SK-N-SH (cell line): ENCODE data around the gene CYP2W1. TPM values are rescaled to one million over a fixed set of nuclear protein-coding genes. Genes with fewer than 3 reads are reported as not detected.

ENCODE experiments used
- CTCF ChIA-PET: fragments of 300-600, 350-600 bp; formaldehyde crosslinking; extraction: SDS; loops from one replicate; lab custom pipeline; 2021; lab: Yijun Ruan, JAX
- POLR2A ChIA-PET: fragments of 350-600 bp; sonication (Branson Sonifier 250); formaldehyde crosslinking; extraction: SDS; loops from one replicate; lab custom pipeline; 2020; ENCODE audit warnings: antibody characterized with exemption, inconsistent platforms; lab: Yijun Ruan, JAX
- DNase-seq: peaks from one replicate; pipeline ENCODE4 v3.0.0; 2012
- H2AFZ ChIP-seq: fragments of 200-600 bp; sonication (generic); 2 replicates; pipeline ENCODE4 v1.8.1; 2016; ENCODE audit warnings: antibody characterized with exemption, mild to moderate bottlenecking, low read depth
- H3F3A ChIP-seq: fragments of 200-600 bp; sonication (generic); replicated peaks from 2 replicates; pipeline ENCODE3; 2016; ENCODE audit warnings: antibody characterized with exemption, mild to moderate bottlenecking; ENCODE audit not compliant: insufficient read depth
- H3K27ac ChIP-seq, 2 experiments: fragments of 200-500 bp in 1 of 2; fragments of 200-600 bp in 1 of 2; sonication (Bioruptor generic) in 1 of 2; sonication (generic), shearing (Covaris generic) in 1 of 2; 2 replicates each; pipeline versions ENCODE4 v1.5.1 to v1.6.1; 2014 to 2016; ENCODE audit warnings: low read depth in 2 of 2, inconsistent platforms in 1 of 2, low read length in 1 of 2, mild to moderate bottlenecking in 1 of 2, mixed read lengths in 1 of 2
- H3K27me3 ChIP-seq: fragments of 200-600 bp; sonication (generic), shearing (Covaris generic); 2 replicates; pipeline ENCODE4 v1.6.1; 2016; ENCODE audit warnings: mixed run types; ENCODE audit not compliant: insufficient read depth
- H3K36me3 ChIP-seq, 2 experiments: fragments of 200-500 bp in 1 of 2; fragments of 200-600 bp in 1 of 2; sonication (Bioruptor generic) in 1 of 2; sonication (generic) in 1 of 2; replicated peaks in 1 of 2; 2 replicates each; pipeline versions ENCODE3 to v1.5.1; 2014 to 2016; ENCODE audit warnings: low read length in 1 of 2, mild to moderate bottlenecking in 1 of 2; ENCODE audit not compliant: insufficient read depth in 2 of 2, control insufficient read depth in 1 of 2
- H3K4me1 ChIP-seq, 2 experiments: fragments of 200-500 bp in 1 of 2; fragments of 200-600 bp in 1 of 2; sonication (Bioruptor generic) in 1 of 2; sonication (generic), shearing (Covaris generic) in 1 of 2; 2 replicates each; pipeline versions ENCODE4 v1.5.1 to v1.6.1; 2014 to 2016; ENCODE audit warnings: low read depth in 1 of 2, low read length in 1 of 2, mixed run types in 1 of 2; ENCODE audit not compliant: insufficient read depth in 2 of 2, control insufficient read depth in 1 of 2
- H3K4me2 ChIP-seq: fragments of 200-600 bp; sonication (generic), shearing (Covaris generic); 2 replicates; pipeline ENCODE4 v1.6.1; 2017; ENCODE audit warnings: mixed run types
- H3K4me3 ChIP-seq, 2 experiments: fragments of 200-500 bp in 1 of 2; fragments of 200-600 bp in 1 of 2; sonication (Bioruptor generic) in 1 of 2; sonication (generic), shearing (Covaris generic) in 1 of 2; 2 replicates each; pipeline versions ENCODE4 v1.5.1 to v1.8.1; 2014 to 2016; ENCODE audit warnings: low read depth in 2 of 2, inconsistent platforms in 1 of 2, low read length in 1 of 2, mild to moderate bottlenecking in 1 of 2, mixed read lengths in 1 of 2, moderate library complexity in 1 of 2
- H3K79me2 ChIP-seq: fragments of 200-600 bp; sonication (generic); 2 replicates; pipeline ENCODE4 v1.8.1; 2017; ENCODE audit warnings: mild to moderate bottlenecking; ENCODE audit not compliant: insufficient read depth
- H3K9ac ChIP-seq: fragments of 200-600 bp; sonication (generic); 2 replicates; pipeline ENCODE4 v1.6.1; 2017; ENCODE audit warnings: mixed run types
- H3K9me2 ChIP-seq: fragments of 200-600 bp; sonication (generic); 2 replicates; pipeline ENCODE4 v1.6.1; 2017; ENCODE audit warnings: mixed run types
- H3K9me3 ChIP-seq: fragments of 200-600 bp; sonication (generic); 2 replicates; pipeline ENCODE4 v1.6.1; 2017; ENCODE audit warnings: mixed run types, mild to moderate bottlenecking, moderate library complexity
- H4K20me1 ChIP-seq: fragments of 200-600 bp; sonication (generic); 2 replicates; pipeline ENCODE4 v1.6.1; 2017; ENCODE audit warnings: mild to moderate bottlenecking, mixed run types; ENCODE audit not compliant: insufficient read depth
- CHD2 ChIP-seq: fragments of 150-350 bp; IDR thresholded peaks from 2 replicates; pipeline ENCODE4 v1.6.1; 2018; ENCODE audit warnings: low read length; ENCODE audit not compliant: partially characterized antibody
- FOSL2 ChIP-seq: IDR thresholded peaks from 2 replicates; pipeline ENCODE4 v1.4.0; 2012; ENCODE audit warnings: low read depth, mild to moderate bottlenecking, moderate library complexity, borderline replicate concordance
- FOXJ3 ChIP-seq: sonication (generic); formaldehyde crosslinking; IDR thresholded peaks from 2 replicates; pipeline ENCODE4 v1.5.1; 2020; ENCODE audit warnings: mild to moderate bottlenecking, missing genetic modification reagents
- JUND ChIP-seq: IDR thresholded peaks from 2 replicates; pipeline ENCODE4 v1.4.0; 2012
- MEF2A ChIP-seq: IDR thresholded peaks from 2 replicates; pipeline ENCODE4 v1.4.0; 2012; ENCODE audit warnings: low read depth, borderline replicate concordance
- NFIC ChIP-seq: IDR thresholded peaks from 2 replicates; pipeline ENCODE4 v1.4.0; 2012; ENCODE audit warnings: borderline replicate concordance
- RFX5 ChIP-seq: IDR thresholded peaks from 2 replicates; pipeline ENCODE4 v1.6.1; 2012; ENCODE audit warnings: mild to moderate bottlenecking, improper control_type of control experiment, low read length
- SIN3A ChIP-seq: IDR thresholded peaks from 2 replicates; pipeline ENCODE4 v1.6.1; 2012; ENCODE audit warnings: low read depth, mild to moderate bottlenecking, low read length, moderate library complexity, borderline replicate concordance
- SMC3 ChIP-seq: IDR thresholded peaks from 2 replicates; pipeline ENCODE4 v1.6.1; 2012; ENCODE audit warnings: low read depth, low read length, improper control_type of control experiment
- WGBS: methylation state at CpG from one replicate; pipeline ENCODE4 v1.1.6; 2017; ENCODE audit warnings: low lambda C conversion rate; 5-methylcytosine and 5-hydroxymethylcytosine counted together
- polyA plus RNA-seq, 3 experiments: library from polyadenylated mRNA; depleted of rRNA; stranded (reverse); fragments of >200 nt; gene quantifications; 2 replicates each; pipeline ENCODE4 v1.2.3, GENCODE V29; 2012
- TF ChIP-seq, protein P1 (sequence below): fragments of 200-600 bp; sonication (generic); IDR thresholded peaks from 2 replicates; pipeline ENCODE4 v1.6.1; 2017; ENCODE audit warnings: antibody characterized with exemption, mild to moderate bottlenecking, moderate library complexity
- TF ChIP-seq, protein P2 (sequence below): fragments of 150-350 bp; IDR thresholded peaks from 2 replicates; pipeline ENCODE4 v1.6.1; 2016; ENCODE audit warnings: mild to moderate bottlenecking, low read depth, low read length
- TF ChIP-seq, protein P3 (sequence below): fragments of 150-350 bp; IDR thresholded peaks from 2 replicates; pipeline ENCODE4 v1.6.1; 2017; ENCODE audit warnings: antibody characterized with exemption, low read length, low read depth, borderline replicate concordance

The CYP2W1 gene, protein sequence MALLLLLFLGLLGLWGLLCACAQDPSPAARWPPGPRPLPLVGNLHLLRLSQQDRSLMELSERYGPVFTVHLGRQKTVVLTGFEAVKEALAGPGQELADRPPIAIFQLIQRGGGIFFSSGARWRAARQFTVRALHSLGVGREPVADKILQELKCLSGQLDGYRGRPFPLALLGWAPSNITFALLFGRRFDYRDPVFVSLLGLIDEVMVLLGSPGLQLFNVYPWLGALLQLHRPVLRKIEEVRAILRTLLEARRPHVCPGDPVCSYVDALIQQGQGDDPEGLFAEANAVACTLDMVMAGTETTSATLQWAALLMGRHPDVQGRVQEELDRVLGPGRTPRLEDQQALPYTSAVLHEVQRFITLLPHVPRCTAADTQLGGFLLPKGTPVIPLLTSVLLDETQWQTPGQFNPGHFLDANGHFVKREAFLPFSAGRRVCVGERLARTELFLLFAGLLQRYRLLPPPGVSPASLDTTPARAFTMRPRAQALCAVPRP
- polyA plus RNA-seq (2012; rRNA removed), result 0.06 and 0.10 TPM in 2 replicates
- polyA plus RNA-seq (2012; cell fraction: cytosol; rRNA removed), result 0.03 TPM in 1 of 2 replicates, not detected in the other
- 0.38 and 0.48 TPM in 2 replicates for polyA plus RNA-seq (2012; cell fraction: nucleus; rRNA removed)

DNA sequence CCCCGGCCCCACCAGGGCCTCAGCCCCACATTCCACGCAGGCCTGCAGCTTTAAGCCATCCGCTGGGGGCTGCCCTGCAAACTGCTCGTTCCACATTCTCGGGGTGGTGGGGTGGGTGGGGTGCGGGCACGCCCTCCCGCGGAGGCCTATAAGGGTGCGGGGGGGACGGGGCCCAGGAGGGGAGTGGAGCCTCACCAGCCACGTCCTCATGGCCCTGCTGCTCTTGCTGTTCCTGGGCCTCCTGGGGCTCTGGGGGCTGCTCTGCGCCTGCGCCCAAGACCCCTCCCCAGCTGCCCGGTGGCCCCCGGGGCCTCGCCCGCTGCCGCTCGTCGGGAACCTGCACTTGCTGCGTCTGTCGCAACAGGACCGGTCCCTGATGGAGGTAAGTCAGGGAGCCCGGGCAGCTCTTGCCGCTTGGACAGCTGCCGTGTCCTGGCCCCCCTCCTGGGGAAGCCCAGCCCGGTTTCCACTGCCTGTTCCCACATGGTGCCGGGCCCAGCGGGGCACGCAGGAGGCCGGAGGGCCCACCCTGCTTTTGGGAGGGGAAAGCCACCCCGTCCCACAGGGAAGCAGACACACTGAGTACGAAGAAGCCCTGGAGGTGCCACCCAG is at the start of gene CYP2W1:
TSS of gene CYP2W1 (plus strand) at position 178 of the 612 bp plus-strand sequence. CDS start at position 209, 31 bp downstream.
- Histone ChIP-seq H3F3A (no peaks in the 10 kb centered on the region), H2AFZ (no peak within 1 kb of the TSS), H3K9ac (no peak within 1 kb of the TSS), H3K4me3 (no peak within 1 kb of the TSS), H3K9me2 (no peaks in the 10 kb centered on the region), H3K4me2 (no peak within 1 kb of the TSS), H3K27me3 (no peaks in the 10 kb centered on the region), H4K20me1 (no peaks in the 10 kb centered on the region), H3K4me1 (peaks cover 0 to 12% of the 10 kb centered on the region in 2 experiments; a peak in 1 of 4 replicates), H3K27ac (no peak within 1 kb of the TSS), H3K36me3 (no peaks in the 10 kb centered on the region), H3K9me3 (no peaks in the 10 kb centered on the region), H3K79me2 (no peaks in the 10 kb centered on the region)
- DNase-seq, result no peak
- TF ChIP-seq MEF2A, result no peak
- TF ChIP-seq SMC3, result no peak
- no peak for TF ChIP-seq RFX5
- TF ChIP-seq FOXJ3, result no peak
- CTCF ChIA-PET, result interaction anchor here (0.6 to 3.9 kb wide), 5 partner anchors 10 to 110 kb away, joined by 3 to 66 read pairs (median 4); no protein-coding TSS in a partner anchor
- POLR2A ChIA-PET, result no interaction called here
- whole genome bisulfite sequencing, result 83% methylated on average over 4 of the region's 34 CpGs

DNA sequence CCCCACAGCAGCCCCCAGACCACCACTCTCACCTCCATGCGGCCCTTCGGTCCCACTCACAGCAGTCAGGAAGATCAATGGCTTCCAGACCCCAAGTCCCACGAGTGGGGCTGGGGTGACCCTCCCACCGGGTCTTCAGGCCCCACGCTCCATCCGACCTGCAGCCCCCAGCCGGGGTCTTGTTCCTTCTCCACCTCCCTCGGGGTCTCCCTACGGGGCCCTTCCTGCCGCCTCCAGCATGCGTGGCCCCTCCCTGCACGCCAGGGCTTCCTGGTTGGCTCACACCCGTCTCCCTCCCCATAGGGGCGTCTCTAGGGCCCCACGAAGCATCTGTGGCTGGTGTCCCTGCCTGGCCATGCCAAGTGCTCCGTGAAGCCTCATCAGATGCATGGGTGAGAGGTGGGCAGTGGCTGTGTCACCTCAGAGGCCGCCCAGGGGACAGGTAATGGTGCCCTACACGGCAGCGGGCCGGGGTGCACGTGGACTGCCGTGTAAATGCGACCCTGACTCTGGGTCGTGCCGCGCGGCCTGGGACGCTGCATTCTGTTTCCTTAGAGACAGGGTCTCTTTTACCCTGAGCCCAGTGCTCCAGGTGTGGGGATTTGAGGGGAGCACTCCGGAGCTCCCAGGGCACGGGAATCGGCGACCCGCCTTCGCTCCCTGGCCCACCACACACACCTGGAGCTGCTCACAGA is 48.4 kb upstream of the CYP2W1 start:
- no peaks in the 10 kb centered on the region for H3F3A ChIP-seq
- no peak for TF ChIP-seq NFIC
- TF ChIP-seq, all 33 proteins: peak for 0
- POLR2A ChIA-PET, result no interaction called here

DNA sequence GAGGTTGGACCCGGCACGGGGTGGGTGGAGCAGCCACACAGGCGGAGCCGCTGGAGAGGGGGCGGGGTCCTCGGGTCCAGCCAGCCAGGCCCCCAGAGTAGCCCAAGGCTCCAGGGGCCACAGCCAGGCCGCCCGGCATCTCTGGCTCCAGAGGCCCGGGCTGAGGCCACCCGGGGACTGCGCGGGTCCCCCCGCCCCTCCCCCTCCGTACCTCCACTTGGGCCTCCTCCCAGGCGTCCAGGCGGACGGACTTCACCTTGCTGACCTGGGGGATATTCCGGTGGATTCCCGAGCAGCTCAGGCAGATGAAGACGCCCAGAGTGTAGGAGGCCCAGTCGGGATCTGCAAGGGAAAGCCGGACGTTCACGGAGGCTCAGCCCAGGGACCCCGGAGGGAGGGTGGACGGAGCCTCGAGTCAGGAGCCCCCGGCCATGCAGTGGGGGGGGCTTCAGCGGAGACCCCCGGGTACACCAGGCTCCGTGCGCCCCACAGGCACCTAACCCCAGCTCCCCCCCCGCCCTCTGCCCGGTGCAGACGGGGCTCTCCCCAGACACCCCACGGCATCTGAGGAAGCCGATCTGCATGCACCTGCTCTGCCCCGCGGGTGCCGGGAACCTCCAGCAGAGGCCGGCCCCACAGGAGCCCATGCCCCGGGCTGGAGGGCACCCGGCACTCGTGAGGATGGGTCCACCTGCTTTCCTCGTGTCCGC is 47.7 kb upstream of the CYP2W1 start:
- POLR2A ChIA-PET, result no interaction called here
- H3K4me2 ChIP-seq, result no peak overlapping the region
- CTCF ChIA-PET, result interaction anchor here (0.7 to 1.1 kb wide), 2 partner anchors 21 to 258 kb away, joined by 3 read pairs; no protein-coding TSS in a partner anchor
- no peaks in the 10 kb centered on the region for H3K36me3 ChIP-seq
- H4K20me1 ChIP-seq, result no peaks in the 10 kb centered on the region
- no peak overlapping the region for H3K9ac ChIP-seq
- no peaks in the 10 kb centered on the region for H3K79me2 ChIP-seq
- no peak for DNase-seq
- no peaks in the 10 kb centered on the region for H3K9me2 ChIP-seq
- no peaks in the 10 kb centered on the region for H3F3A ChIP-seq
- 0 out of 4 replicates have a peak, but pooled peaks cover 0 to 5% of the 10 kb centered on the region in 2 experiments for H3K4me1 ChIP-seq
- H3K4me3 ChIP-seq, result no peak overlapping the region
- H3K27ac ChIP-seq, result no peak overlapping the region
- 71% methylated on average over 39 of the region's 46 CpGs for WGBS
- H3K27me3 ChIP-seq, result no peaks in the 10 kb centered on the region
- peaks cover 1% of the 10 kb centered on the region; the same call in 1 of the 2 replicates for H3K9me3 ChIP-seq
- no peak overlapping the region for H2AFZ ChIP-seq
- TF ChIP-seq, protein P1, sequence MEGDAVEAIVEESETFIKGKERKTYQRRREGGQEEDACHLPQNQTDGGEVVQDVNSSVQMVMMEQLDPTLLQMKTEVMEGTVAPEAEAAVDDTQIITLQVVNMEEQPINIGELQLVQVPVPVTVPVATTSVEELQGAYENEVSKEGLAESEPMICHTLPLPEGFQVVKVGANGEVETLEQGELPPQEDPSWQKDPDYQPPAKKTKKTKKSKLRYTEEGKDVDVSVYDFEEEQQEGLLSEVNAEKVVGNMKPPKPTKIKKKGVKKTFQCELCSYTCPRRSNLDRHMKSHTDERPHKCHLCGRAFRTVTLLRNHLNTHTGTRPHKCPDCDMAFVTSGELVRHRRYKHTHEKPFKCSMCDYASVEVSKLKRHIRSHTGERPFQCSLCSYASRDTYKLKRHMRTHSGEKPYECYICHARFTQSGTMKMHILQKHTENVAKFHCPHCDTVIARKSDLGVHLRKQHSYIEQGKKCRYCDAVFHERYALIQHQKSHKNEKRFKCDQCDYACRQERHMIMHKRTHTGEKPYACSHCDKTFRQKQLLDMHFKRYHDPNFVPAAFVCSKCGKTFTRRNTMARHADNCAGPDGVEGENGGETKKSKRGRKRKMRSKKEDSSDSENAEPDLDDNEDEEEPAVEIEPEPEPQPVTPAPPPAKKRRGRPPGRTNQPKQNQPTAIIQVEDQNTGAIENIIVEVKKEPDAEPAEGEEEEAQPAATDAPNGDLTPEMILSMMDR, result no peak
- TF ChIP-seq, protein P2, sequence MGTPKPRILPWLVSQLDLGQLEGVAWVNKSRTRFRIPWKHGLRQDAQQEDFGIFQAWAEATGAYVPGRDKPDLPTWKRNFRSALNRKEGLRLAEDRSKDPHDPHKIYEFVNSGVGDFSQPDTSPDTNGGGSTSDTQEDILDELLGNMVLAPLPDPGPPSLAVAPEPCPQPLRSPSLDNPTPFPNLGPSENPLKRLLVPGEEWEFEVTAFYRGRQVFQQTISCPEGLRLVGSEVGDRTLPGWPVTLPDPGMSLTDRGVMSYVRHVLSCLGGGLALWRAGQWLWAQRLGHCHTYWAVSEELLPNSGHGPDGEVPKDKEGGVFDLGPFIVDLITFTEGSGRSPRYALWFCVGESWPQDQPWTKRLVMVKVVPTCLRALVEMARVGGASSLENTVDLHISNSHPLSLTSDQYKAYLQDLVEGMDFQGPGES, result no peak
- TF ChIP-seq FOSL2 (no peak), CHD2 (no peak), JUND (no peak), SIN3A (no peak)
- TF ChIP-seq, protein P3, sequence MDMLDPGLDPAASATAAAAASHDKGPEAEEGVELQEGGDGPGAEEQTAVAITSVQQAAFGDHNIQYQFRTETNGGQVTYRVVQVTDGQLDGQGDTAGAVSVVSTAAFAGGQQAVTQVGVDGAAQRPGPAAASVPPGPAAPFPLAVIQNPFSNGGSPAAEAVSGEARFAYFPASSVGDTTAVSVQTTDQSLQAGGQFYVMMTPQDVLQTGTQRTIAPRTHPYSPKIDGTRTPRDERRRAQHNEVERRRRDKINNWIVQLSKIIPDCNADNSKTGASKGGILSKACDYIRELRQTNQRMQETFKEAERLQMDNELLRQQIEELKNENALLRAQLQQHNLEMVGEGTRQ, result no peak

More for the DNA sequence above, 48.4 kb upstream of the CYP2W1 start:
- Histone ChIP-seq H3K79me2 (no peaks in the 10 kb centered on the region), H3K9ac (no peak overlapping the region), H3K9me3 (no peaks in the 10 kb centered on the region), H3K27ac (no peak overlapping the region), H3K27me3 (no peaks in the 10 kb centered on the region), H4K20me1 (no peaks in the 10 kb centered on the region), H3K4me1 (0 out of 4 replicates have a peak, but pooled peaks cover 0 to 5% of the 10 kb centered on the region in 2 experiments), H3K36me3 (no peaks in the 10 kb centered on the region), H2AFZ (no peak overlapping the region), H3K4me2 (no peak overlapping the region), H3K4me3 (no peak overlapping the region), H3K9me2 (no peaks in the 10 kb centered on the region)
- 87% methylated on average over 24 of the region's 34 CpGs for WGBS
- CTCF ChIA-PET, result interaction anchor here (0.7 kb wide), 1 partner anchor 22 kb away, joined by 3 read pairs; no protein-coding TSS in a partner anchor
- no peak for DNase-seq
